Osteoblast (primary cell): Measurements from ENCODE around the gene TLK1. TPM values are rescaled to one million over a fixed set of nuclear protein-coding genes. Genes with fewer than 3 reads are reported as not detected.

Experiments used
- DNase-seq: peaks from one replicate; pipeline ENCODE4 v3.0.0; 2011; ENCODE audit warnings: low spot score, mixed read lengths; ENCODE audit not compliant: insufficient read length; ENCODE audit errors: missing footprints
- H2AFZ ChIP-seq: 2 replicates; pipeline ENCODE4 v1.6.0; 2011; ENCODE audit warnings: mild to moderate bottlenecking, low read length
- H3K27ac ChIP-seq: 2 replicates; pipeline ENCODE4 v1.5.1; 2011; ENCODE audit warnings: mild to moderate bottlenecking, low read depth, low read length, moderate library complexity
- H3K27me3 ChIP-seq: 2 replicates; pipeline ENCODE4 v1.6.0; 2012; ENCODE audit warnings: mild to moderate bottlenecking, control low read depth, inconsistent platforms, low read length, moderate library complexity; ENCODE audit not compliant: insufficient read depth
- H3K36me3 ChIP-seq: 2 replicates; pipeline ENCODE4 v1.5.1; 2011; ENCODE audit warnings: mild to moderate bottlenecking, low read length, control low read depth, moderate library complexity; ENCODE audit not compliant: insufficient read depth
- H3K4me1 ChIP-seq: 2 replicates; pipeline ENCODE4 v1.5.1; 2011; ENCODE audit warnings: mild to moderate bottlenecking, low read length, control low read depth, moderate library complexity; ENCODE audit not compliant: insufficient read depth
- H3K4me2 ChIP-seq: 2 replicates; pipeline ENCODE4 v1.6.0; 2011; ENCODE audit warnings: mild to moderate bottlenecking, low read length; ENCODE audit not compliant: insufficient read depth
- H3K4me3 ChIP-seq: fragments of 200-600 bp; sonication (generic); 3 replicates; pipeline ENCODE4 v1.5.1; 2012; ENCODE audit warnings: mild to moderate bottlenecking, low read length, inconsistent platforms; ENCODE audit not compliant: insufficient read depth
- H3K79me2 ChIP-seq: 2 replicates; pipeline ENCODE4 v1.6.0; 2012; ENCODE audit warnings: mild to moderate bottlenecking, low read length, control low read depth, inconsistent platforms; ENCODE audit not compliant: insufficient read depth
- H3K9me3 ChIP-seq: 2 replicates; pipeline ENCODE4 v1.5.1; 2011; ENCODE audit warnings: low read depth, low read length, control low read depth
- H4K20me1 ChIP-seq: 2 replicates; pipeline ENCODE4 v1.6.0; 2012; ENCODE audit warnings: mild to moderate bottlenecking, low read length, control low read depth; ENCODE audit not compliant: insufficient read depth
- total RNA-seq: library from RNA; depleted of rRNA; stranded (reverse); fragments of >200 nt; gene quantifications from 2 replicates; pipeline ENCODE4 v1.2.3, GENCODE V29; 2012
- TF ChIP-seq, protein P1 (sequence below): IDR thresholded peaks from 2 replicates; pipeline ENCODE4 v1.5.1; 2011; ENCODE audit warnings: mild to moderate bottlenecking, low read depth, low read length, moderate library complexity; ENCODE audit errors: extremely low read depth

The TLK1 gene
- total RNA-seq, 1 donor = 22.1 TPM

DNA sequence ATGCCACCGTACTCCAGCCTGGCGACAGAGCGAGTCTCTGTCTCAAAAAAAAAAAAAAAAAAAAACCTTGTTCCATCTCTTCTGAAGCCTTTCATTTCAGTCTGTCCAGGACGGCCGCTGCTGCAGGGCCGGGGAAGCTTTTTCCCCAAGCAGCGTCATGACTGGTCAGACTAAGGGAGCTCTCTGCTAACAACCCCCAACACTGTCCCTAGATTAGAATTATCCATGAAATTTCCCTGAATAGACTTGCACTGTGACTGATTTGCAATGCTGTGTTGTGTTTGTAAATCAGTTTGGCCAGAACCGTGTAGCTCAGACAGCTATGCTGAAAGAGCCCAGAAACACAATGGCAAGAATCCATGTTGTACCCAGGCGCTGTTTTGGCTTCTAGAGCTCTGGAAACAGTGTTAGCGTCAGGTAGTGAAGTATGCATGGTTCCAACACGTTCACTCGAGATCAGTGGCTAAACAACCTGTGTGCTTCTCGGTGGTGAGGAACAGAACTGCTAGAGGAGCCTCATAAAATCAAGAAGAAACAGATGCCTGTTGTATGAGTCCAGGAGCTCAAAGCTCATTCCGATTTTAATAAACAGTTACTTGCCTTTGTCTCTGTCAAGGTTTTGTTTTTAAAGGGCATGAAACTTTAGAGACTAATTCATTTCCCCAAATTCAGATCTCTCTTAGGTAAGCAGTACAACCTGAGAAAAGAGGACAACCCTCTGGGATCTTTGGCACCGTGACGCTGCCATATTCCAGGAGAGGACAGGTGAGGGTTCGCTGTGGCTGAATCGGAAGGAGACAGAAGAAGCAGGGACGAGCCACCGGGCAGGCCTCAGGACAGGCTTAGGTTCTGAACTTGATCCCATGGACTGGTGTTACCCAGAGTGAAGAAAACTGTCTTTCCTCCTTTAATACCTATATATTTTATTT is 188.1 kb downstream of the TLK1 start:
- Histone ChIP-seq H4K20me1 (no peaks in the 10 kb centered on the region), H3K4me3 (peak overlapping the region; percentile 89), H3K27me3 (no peaks in the 10 kb centered on the region), H3K4me2 (peak overlapping the region; percentile 91), H2AFZ (no peak overlapping the region), H3K36me3 (peaks cover 14% of the 10 kb centered on the region), H3K27ac (no peak overlapping the region), H3K79me2 (no peaks in the 10 kb centered on the region), H3K4me1 (peaks cover 18% of the 10 kb centered on the region), H3K9me3 (no peaks in the 10 kb centered on the region)
- TF ChIP-seq, protein P1, sequence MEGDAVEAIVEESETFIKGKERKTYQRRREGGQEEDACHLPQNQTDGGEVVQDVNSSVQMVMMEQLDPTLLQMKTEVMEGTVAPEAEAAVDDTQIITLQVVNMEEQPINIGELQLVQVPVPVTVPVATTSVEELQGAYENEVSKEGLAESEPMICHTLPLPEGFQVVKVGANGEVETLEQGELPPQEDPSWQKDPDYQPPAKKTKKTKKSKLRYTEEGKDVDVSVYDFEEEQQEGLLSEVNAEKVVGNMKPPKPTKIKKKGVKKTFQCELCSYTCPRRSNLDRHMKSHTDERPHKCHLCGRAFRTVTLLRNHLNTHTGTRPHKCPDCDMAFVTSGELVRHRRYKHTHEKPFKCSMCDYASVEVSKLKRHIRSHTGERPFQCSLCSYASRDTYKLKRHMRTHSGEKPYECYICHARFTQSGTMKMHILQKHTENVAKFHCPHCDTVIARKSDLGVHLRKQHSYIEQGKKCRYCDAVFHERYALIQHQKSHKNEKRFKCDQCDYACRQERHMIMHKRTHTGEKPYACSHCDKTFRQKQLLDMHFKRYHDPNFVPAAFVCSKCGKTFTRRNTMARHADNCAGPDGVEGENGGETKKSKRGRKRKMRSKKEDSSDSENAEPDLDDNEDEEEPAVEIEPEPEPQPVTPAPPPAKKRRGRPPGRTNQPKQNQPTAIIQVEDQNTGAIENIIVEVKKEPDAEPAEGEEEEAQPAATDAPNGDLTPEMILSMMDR = no peak
- DNase-seq = peak; percentile 76

DNA sequence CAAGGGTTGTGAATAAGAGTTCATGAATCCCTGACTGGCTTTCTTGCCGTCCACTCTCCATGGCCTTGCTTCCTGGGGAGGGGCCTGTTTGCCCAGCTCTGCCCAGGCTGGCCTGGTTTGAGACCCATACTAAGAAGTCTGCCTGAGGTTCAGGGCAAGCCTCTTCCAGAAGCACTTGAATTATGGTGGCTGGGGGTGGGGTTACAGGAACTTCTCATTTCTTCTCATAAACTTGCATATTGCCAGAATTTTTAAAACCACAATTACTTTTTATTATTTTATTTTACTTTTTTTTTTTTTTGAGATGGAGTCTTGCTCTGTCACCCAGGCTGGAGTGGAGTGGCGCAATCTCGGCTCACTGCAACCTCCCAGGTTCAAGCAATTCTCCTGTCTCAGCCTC is 189.6 kb downstream of the TLK1 start:
- DNase-seq = peak; percentile 81
- H3K79me2 ChIP-seq = no peaks in the 10 kb centered on the region
- H3K4me1 ChIP-seq = peaks cover 18% of the 10 kb centered on the region
- H3K27me3 ChIP-seq = no peaks in the 10 kb centered on the region
- no peaks in the 10 kb centered on the region for H3K9me3 ChIP-seq
- peaks cover 28% of the 10 kb centered on the region for H3K36me3 ChIP-seq
- H3K4me3 ChIP-seq = no peak overlapping the region
- no peak overlapping the region for H2AFZ ChIP-seq
- H4K20me1 ChIP-seq = no peaks in the 10 kb centered on the region
- H3K27ac ChIP-seq = no peak overlapping the region
- TF ChIP-seq, protein P1 = no peak
- H3K4me2 ChIP-seq = no peak overlapping the region

DNA sequence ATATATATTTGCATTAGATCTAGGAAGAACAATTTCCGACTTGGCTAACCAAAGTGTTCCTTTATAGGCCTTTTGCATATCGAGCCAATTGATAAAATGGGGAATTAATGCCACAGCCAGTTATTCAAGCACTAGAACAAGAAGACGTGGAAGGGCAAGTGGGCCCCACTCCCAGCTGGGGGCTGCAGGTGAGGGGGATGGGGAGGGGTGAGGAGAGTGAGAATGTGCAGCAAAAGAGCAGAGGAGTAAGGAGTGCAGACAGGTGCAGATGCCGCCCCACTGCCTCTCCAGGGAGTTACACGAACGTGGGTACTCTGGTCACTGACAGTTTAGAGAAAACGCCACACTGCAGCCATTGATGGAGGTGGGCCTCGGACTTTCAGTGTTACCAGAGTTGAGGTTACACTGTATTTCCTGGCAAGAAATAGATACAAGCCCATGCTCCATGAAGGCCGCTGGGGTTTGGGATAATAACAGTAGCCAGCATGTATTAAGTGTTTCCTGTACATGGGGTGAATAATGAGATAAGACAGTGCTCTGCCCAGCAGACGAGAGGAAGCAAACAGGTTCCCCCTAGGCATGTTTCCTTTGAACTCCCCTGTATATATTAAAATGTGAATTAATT is 190.7 kb downstream of the TLK1 start:
- Histone ChIP-seq H3K27ac (no peak overlapping the region), H3K4me2 (no peak overlapping the region), H4K20me1 (peaks cover 5% of the 10 kb centered on the region), H3K79me2 (no peaks in the 10 kb centered on the region), H3K27me3 (no peaks in the 10 kb centered on the region), H3K9me3 (no peaks in the 10 kb centered on the region), H3K4me1 (peaks cover 18% of the 10 kb centered on the region), H3K36me3 (peaks cover 39% of the 10 kb centered on the region), H2AFZ (no peak overlapping the region), H3K4me3 (no peak overlapping the region)
- TF ChIP-seq, protein P1 = no peak
- peak; percentile 76 for DNase-seq

DNA sequence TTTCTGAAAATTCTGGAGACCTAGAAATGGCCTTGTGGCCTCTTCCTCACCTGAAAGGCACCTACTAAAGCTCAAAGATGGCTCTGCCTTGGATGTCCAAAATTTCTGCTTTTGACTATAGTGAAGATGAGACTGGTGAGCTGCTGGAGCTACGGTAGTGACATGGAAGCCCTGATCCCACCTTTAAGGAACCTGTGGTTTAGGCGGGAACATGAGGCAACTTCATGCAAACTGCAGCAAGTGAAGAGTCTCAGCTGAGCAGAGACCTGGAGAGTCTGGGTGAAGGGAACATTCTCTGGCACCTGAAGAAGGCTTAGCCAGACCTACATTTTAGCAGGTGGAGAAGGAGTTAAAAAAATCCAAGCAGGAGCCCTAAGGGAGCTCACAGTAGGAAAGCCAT is 191.7 kb downstream of the TLK1 start:
- DNase-seq = no peak
- H3K27ac ChIP-seq = no peak overlapping the region
- H3K79me2 ChIP-seq = no peaks in the 10 kb centered on the region
- H3K27me3 ChIP-seq = no peaks in the 10 kb centered on the region
- no peak overlapping the region for H3K4me2 ChIP-seq
- peaks cover 49% of the 10 kb centered on the region for H3K36me3 ChIP-seq
- peaks cover 5% of the 10 kb centered on the region for H4K20me1 ChIP-seq
- H2AFZ ChIP-seq = no peak overlapping the region
- peaks cover 10% of the 10 kb centered on the region for H3K4me1 ChIP-seq
- TF ChIP-seq, protein P1 = no peak
- H3K9me3 ChIP-seq = no peaks in the 10 kb centered on the region
- H3K4me3 ChIP-seq = no peak overlapping the region
